Tibial artery (tissue), 4 donors: Measurements from ENCODE around the gene NUDC.

Source experiments
- DNase-seq, 2 donors: peaks; one replicate each; pipeline ENCODE4 v3.0.0-alpha.2; 2019
- H3K27ac ChIP-seq, 2 donors: fragments of 200-600 bp; sonication (generic) in 1 of 2; 1 replicate in 1 of 2; 2 replicates in 1 of 2; pipeline ENCODE4 v1.5.1; 2018 to 2019; ENCODE audit warnings: mild to moderate bottlenecking in 1 of 2
- H3K27me3 ChIP-seq, 2 donors: fragments of 200-600 bp; sonication (generic) in 1 of 2; one replicate each; pipeline versions ENCODE4 v1.5.1 to v1.6.0; 2016 to 2019
- H3K36me3 ChIP-seq, 3 donors: fragments of 200-600 bp; sonication (generic) in 2 of 3; one replicate each; pipeline ENCODE4 v1.5.1; 2016 to 2019; ENCODE audit warnings: mild to moderate bottlenecking in 2 of 3
- H3K4me1 ChIP-seq, 4 donors: fragments of 200-600 bp; sonication (generic) in 2 of 4; 1 replicate in 3 of 4; 2 replicates in 1 of 4; pipeline ENCODE4 v1.5.1; 2016 to 2019
- H3K4me3 ChIP-seq, 2 donors: fragments of 200-600 bp; sonication (generic) in 1 of 2; 1 replicate in 1 of 2; 2 replicates in 1 of 2; pipeline ENCODE4 v1.5.1; 2018 to 2019; ENCODE audit warnings: mild to moderate bottlenecking in 2 of 2
- H3K9me3 ChIP-seq, 3 donors: fragments of 200-600 bp; sonication (generic) in 1 of 3; one replicate each; pipeline ENCODE4 v1.5.1; 2016 to 2019
- intact Hi-C: fragments of 100-400 bp; cut with DNase I; formaldehyde crosslinking; loops from one replicate; pipeline ENCODE4 v1.15.0; 2023; ENCODE audit warnings: low total_unique reads
- TF ChIP-seq, protein P1 (sequence below), 2 experiments: fragments of 200-600 bp in 1 of 2; fragments of 450-650 bp in 1 of 2; IDR thresholded peaks; one replicate each; pipeline ENCODE4 v1.5.1; 2017 to 2019; ENCODE audit warnings: antibody characterized with exemption in 2 of 2, mild to moderate bottlenecking in 1 of 2, moderate library complexity in 1 of 2

NUDC gene

DNA sequence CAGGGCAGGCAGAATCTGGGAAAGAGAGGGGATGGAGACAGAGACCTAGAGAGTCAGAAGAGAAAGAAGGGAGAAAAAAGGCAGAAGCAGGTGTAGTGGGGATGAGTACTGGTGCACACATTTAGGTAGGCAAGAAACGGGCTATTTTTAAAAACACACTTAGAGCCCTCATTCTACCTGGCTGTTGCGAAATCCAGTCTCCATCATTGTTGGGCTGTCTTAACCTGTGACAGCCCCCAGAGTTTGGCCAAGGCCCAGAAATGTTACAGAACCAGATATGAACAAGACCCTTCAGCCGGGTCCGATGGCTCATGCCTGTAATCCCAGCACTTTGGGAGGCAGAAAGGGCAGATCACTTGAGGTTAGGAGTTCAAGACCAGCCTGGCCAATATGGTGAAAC, 51.3 kb downstream of the NUDC start:
- no peaks in the 10 kb centered on the region for H3K9me3 ChIP-seq
- intact Hi-C loops: loop anchor here (5.0 kb wide), 1 partner anchor 114 kb away; no protein-coding TSS in a partner anchor
- H3K4me1 ChIP-seq: no peaks in the 10 kb centered on the region
- no peak overlapping the region for H3K4me3 ChIP-seq
- peaks cover 0 to 35% of the 10 kb centered on the region in 2 donors for H3K27me3 ChIP-seq
- TF ChIP-seq, protein P1, sequence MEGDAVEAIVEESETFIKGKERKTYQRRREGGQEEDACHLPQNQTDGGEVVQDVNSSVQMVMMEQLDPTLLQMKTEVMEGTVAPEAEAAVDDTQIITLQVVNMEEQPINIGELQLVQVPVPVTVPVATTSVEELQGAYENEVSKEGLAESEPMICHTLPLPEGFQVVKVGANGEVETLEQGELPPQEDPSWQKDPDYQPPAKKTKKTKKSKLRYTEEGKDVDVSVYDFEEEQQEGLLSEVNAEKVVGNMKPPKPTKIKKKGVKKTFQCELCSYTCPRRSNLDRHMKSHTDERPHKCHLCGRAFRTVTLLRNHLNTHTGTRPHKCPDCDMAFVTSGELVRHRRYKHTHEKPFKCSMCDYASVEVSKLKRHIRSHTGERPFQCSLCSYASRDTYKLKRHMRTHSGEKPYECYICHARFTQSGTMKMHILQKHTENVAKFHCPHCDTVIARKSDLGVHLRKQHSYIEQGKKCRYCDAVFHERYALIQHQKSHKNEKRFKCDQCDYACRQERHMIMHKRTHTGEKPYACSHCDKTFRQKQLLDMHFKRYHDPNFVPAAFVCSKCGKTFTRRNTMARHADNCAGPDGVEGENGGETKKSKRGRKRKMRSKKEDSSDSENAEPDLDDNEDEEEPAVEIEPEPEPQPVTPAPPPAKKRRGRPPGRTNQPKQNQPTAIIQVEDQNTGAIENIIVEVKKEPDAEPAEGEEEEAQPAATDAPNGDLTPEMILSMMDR (IDR thresholded peaks at IDR 0.05): no peak
- no peak overlapping the region for H3K27ac ChIP-seq
- no peak for DNase-seq
- H3K36me3 ChIP-seq: no peaks in the 10 kb centered on the region

DNA sequence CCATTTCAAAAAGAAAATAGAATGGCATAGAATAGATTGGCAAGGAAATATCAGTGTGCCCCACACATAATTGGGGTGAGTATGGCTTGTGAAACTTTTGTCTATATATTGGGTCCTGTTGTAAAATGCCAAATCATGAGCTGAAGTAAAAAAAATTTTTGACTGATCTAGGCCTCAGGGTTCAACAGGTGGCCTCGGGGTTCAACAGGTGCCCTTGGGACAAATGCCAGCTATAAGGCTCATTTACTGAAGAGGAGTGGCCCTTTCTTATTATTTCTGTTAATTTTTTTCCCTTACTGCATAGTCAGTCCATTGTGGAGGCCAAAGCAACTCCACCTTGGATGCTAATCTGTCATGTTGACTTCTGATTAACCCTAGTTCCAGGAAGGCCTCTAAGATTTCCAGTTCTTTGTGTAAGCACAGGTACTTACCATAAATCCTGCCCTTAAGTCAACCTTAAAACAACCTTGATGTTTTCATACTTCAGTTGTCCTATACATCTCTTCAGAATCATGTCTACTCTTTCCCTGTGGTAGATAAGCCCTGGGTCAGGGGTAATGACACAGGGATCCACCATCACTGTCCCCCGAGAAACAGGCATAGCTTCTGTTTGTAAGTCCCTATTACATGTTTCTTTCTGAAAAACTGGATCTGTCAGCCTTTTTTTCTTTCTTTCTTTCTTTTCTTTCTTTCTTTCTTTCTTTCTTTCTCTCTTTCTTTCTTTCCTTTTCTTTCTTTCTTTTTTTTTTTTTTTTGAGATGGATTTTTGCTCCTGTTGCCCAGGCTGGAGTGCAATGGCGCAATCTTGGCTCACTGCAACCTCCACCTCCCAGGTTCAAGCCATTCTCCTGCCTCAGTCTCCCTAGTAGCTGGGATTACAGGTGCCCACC, 55.3 kb downstream of the NUDC start:
- Histone ChIP-seq H3K4me1 (no peaks in the 10 kb centered on the region), H3K27me3 (no peaks in the 10 kb centered on the region), H3K27ac (no peak overlapping the region), H3K9me3 (no peaks in the 10 kb centered on the region), H3K4me3 (no peak overlapping the region), H3K36me3 (no peaks in the 10 kb centered on the region)
- intact Hi-C loops: no loop called here
- TF ChIP-seq, protein P1 (IDR thresholded peaks at IDR 0.05): no peak
- DNase-seq: no peak

DNA sequence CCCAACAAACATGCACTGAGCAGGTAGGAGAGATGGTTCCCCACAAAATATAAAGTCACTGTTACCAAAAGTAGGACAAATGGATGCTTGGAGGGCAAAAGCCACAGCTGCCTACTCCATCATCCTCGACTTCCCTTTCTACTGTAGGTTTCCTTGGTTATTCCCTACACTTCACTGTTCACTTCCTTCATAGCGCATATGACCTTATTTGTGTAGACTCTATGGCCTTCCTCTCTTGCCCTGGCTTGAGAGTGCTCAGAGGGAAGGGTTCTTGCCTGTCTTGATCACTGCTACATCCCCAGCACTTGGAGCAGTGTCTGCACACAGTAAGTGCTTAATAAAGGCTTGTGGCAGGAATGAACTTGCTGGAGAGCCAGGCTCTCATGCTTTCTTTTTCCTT, 57.4 kb downstream of the NUDC start:
- Histone ChIP-seq H3K27ac (no peak overlapping the region), H3K4me3 (no peak overlapping the region), H3K4me1 (no peaks in the 10 kb centered on the region), H3K27me3 (peaks cover 0 to 10% of the 10 kb centered on the region in 2 donors), H3K36me3 (no peaks in the 10 kb centered on the region), H3K9me3 (no peaks in the 10 kb centered on the region)
- no peak for DNase-seq
- intact Hi-C loops: no loop called here
- TF ChIP-seq, protein P1 (IDR thresholded peaks at IDR 0.05): no peak

DNA sequence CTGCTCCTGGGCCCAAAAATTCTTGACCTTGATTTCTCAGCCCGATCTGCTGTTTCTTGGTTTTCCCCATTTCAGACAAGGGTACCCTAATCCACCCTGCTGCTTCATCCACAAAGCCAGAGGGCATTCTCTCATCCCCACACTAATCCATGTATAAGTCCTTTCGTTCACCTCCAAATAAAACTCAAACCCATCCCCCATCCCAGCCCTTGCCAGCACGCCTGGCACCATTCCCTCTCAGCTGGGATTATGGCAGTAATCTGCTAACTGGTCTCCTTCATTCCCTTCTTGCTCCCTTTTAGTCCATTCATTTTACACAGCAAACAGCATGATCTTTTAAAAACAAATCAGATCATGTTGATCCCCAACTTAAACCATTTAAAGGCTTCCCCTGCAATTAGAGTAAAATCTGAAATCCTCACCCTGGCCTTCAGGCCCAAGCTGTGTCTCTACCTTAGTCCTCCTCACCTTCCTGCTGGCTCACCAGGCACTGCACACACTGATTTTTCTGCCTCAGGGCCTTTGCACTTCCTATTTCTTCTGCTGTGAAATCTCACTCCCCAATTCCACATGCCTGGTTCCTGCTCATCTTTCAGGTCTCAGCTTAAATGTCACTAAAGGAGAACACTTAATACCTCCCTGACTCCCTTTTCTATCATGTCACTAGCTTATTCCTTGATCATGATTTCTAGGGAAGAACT, 59.8 kb downstream of the NUDC start:
- no peak for DNase-seq
- Histone ChIP-seq H3K4me3 (no peak overlapping the region), H3K4me1 (no peaks in the 10 kb centered on the region), H3K9me3 (no peaks in the 10 kb centered on the region), H3K36me3 (no peaks in the 10 kb centered on the region), H3K27me3 (peaks cover 0 to 20% of the 10 kb centered on the region in 2 donors), H3K27ac (no peak overlapping the region)
- intact Hi-C loops: no loop called here
- TF ChIP-seq, protein P1 (IDR thresholded peaks at IDR 0.05): no peak

DNA sequence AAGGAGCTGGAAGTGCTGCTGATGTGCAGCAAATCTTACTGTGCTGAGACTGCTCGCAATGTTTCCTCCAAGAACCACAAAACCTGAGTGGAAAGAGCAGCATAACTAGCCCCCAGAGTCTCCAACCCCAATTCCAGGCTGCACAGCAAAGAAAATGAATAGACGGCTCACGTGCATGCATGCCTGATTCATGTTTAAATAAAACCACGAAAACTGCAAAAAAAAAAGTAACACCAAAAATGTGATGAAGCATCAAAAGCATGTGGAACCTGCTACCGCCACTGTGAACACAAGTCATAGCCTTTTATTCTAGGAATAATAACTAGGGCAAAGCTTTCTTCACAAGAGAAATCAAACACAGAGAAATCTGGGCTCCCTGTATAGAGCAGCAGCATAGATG, 62.3 kb downstream of the NUDC start:
- DNase-seq: no peak
- H3K4me3 ChIP-seq: no peak overlapping the region
- no peaks in the 10 kb centered on the region for H3K36me3 ChIP-seq
- peaks cover 0 to 27% of the 10 kb centered on the region in 2 donors for H3K27me3 ChIP-seq
- no peaks in the 10 kb centered on the region for H3K9me3 ChIP-seq
- intact Hi-C loops: no loop called here
- H3K4me1 ChIP-seq: no peaks in the 10 kb centered on the region
- TF ChIP-seq, protein P1 (IDR thresholded peaks at IDR 0.05): no peak
- H3K27ac ChIP-seq: no peak overlapping the region
